SH-SY5Y (cell line): ENCODE data around the gene CRYZL1.

Experiments used
- GATA2 ChIP-seq: IDR thresholded peaks from 2 replicates; pipeline ENCODE4 v1.6.1; 2011; ENCODE audit warnings: mild to moderate bottlenecking, low read depth, low read length
- GATA3 ChIP-seq: IDR thresholded peaks from 2 replicates; pipeline ENCODE4 v1.6.1; 2011; ENCODE audit warnings: low read depth, mild to moderate bottlenecking, low read length, moderate library complexity

- no peak for TF ChIP-seq GATA2
- no peak for TF ChIP-seq GATA3
Observed at GRCh38 chr21:33562389-33562788, 79.2 kb downstream of the CRYZL1 start.
